ENCODE results near the gene KRTAP4-5. TPM values are rescaled to one million over a fixed set of nuclear protein-coding genes. Genes with fewer than 3 reads are reported as not detected.
"Not testable (repeated sequence)": the region's sequence is repeated elsewhere in the genome, so short reads cannot be mapped to it uniquely, and the experiment has no call there.

Gene KRTAP4-5
- total RNA-seq, 1 experiment from 2014 or later: not detected

DNA sequence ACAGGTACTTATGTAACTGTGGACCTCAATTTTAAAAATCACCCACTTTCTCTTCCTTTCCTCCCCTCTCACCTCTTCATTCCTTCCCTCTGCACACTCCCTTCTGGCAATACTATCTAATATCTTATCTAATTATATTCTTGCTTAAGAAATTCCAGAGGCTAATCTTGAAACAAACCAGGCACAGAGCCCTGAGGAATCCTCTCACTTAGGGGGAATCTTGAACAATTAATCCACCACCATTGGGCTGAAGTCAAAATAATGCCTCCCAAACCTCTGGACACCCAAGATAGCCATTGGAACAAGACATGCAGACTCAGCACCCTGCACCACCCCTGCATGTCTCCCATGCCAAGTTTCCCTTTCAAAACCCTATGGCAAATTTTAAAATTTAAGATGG lies 8.3 kb downstream of the KRTAP4-5 start:
- Histone ChIP-seq H3K4me2 (ENCODE audit: low read depth, low read length, poor library complexity, severe bottlenecking) (no peak overlapping the region), H3K9ac (ENCODE audit: low read length) (no peak overlapping the region), H2AFZ (ENCODE audit: low read length) (no peak overlapping the region), H3K27ac (ENCODE audit: low read length) (no peak overlapping the region), H3K4me1 (ENCODE audit: low read length) (no peaks in the 10 kb centered on the region), H3K9me3 (ENCODE audit: low read length) (peaks cover 3% of the 10 kb centered on the region; the same call in 1 of the 2 replicates), H3K27me3 (ENCODE audit: low read length) (no peaks in the 10 kb centered on the region), H3K79me2 (ENCODE audit: low read length) (no peaks in the 10 kb centered on the region), H3K9me2 (replicated peaks; ENCODE audit: insufficient read depth, low read length) (no peaks in the 10 kb centered on the region), H3K4me3 (ENCODE audit: low read length) (no peak overlapping the region), H4K20me1 (ENCODE audit: insufficient read depth, low read depth, low read length) (no peaks in the 10 kb centered on the region), H3K36me3 (ENCODE audit: insufficient read depth, low read length) (no peaks in the 10 kb centered on the region)
- no peak for DNase-seq

DNA sequence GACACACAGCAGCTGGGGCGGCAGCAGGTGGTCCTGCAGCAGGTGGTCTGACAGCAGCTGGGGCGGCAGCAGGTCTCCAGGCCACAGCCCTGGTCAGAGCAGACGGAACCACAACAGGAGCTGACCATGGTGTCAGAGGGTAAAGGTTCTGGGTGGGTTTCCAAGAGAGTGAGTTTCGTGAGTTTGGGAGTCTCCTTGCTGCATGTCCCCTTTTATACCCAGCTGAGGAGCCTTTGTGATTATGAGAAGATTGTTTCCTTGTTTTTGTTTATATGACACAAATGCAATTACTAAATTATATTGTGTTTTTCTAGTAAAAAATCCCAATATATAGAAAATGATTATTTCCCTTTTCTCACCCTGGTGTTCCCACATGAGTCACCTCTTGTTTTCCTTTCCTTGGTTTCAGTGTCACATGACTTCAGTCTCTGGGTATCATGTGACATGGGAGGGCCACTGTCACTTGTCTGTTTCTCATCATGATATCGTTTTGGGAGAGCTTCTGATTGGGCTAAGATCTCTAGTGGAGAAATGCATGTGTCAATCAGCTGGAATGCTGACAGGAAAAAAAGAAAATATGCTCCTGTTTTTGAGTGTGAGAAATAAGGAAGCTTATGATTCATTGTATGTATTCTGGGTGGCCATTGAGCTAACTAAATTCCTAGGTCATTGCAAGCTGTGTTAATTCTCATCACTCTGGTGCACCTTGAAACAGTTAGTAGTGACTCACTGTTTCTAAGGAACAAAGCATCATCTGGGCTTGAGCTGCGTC lies 9.1 kb downstream of the KRTAP4-5 start, which contains the start of gene KRTAP4-6:
KRTAP4-6 (minus strand) TSS at position 185 of the 772 bp plus-strand sequence; CDS start at position 128, 57 bp downstream.
- DNase-seq: no peak
- Histone ChIP-seq H3K9ac (ENCODE audit: low read length) (no peak within 1 kb of the TSS), H3K9me3 (ENCODE audit: low read length) (peaks cover 3% of the 10 kb centered on the region; the same call in 1 of the 2 replicates), H3K4me1 (ENCODE audit: low read length) (no peaks in the 10 kb centered on the region), H2AFZ (ENCODE audit: low read length) (no peak within 1 kb of the TSS), H3K27ac (ENCODE audit: low read length) (no peak within 1 kb of the TSS), H3K79me2 (ENCODE audit: low read length) (no peaks in the 10 kb centered on the region), H3K9me2 (replicated peaks; ENCODE audit: insufficient read depth, low read length) (no peaks in the 10 kb centered on the region), H3K36me3 (ENCODE audit: insufficient read depth, low read length) (no peaks in the 10 kb centered on the region), H3K4me3 (ENCODE audit: low read length) (no peak within 1 kb of the TSS), H3K27me3 (ENCODE audit: low read length) (no peaks in the 10 kb centered on the region), H3K4me2 (ENCODE audit: low read depth, low read length, poor library complexity, severe bottlenecking) (no peak within 1 kb of the TSS), H4K20me1 (ENCODE audit: insufficient read depth, low read depth, low read length) (no peaks in the 10 kb centered on the region)

DNA sequence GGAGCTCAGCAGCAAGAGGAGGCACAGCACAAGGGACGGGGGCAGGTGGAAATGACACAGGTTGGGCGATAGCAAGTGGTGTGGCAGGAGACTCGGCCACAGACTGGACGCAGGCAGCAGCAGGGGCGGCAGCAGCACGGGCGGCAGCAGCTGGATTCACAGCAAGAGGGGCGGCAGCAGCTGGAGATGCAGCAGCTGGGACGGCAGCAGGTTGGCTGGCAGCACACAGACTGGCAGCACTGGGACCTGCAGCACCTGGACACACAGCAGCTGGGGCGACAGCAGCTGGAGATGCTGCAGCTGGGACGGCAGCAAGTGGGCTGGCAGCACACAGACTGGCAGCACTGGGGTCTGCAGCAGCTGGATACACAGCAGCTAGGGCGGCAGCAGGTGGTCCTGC lies 9.8 kb downstream of the KRTAP4-5 start:
- not testable (repeated sequence) for H2AFZ ChIP-seq (ENCODE audit: low read length); H3K79me2 ChIP-seq (ENCODE audit: low read length); H3K4me1 ChIP-seq (ENCODE audit: low read length); DNase-seq; H3K4me2 ChIP-seq (ENCODE audit: low read depth, low read length, poor library complexity, severe bottlenecking); H3K4me3 ChIP-seq (ENCODE audit: low read length); H3K9me2 ChIP-seq (replicated peaks; ENCODE audit: insufficient read depth, low read length); H4K20me1 ChIP-seq (ENCODE audit: insufficient read depth, low read depth, low read length); H3K9ac ChIP-seq (ENCODE audit: low read length); H3K36me3 ChIP-seq (ENCODE audit: insufficient read depth, low read length); H3K9me3 ChIP-seq (ENCODE audit: low read length); H3K27ac ChIP-seq (ENCODE audit: low read length); H3K27me3 ChIP-seq (ENCODE audit: low read length)

DNA sequence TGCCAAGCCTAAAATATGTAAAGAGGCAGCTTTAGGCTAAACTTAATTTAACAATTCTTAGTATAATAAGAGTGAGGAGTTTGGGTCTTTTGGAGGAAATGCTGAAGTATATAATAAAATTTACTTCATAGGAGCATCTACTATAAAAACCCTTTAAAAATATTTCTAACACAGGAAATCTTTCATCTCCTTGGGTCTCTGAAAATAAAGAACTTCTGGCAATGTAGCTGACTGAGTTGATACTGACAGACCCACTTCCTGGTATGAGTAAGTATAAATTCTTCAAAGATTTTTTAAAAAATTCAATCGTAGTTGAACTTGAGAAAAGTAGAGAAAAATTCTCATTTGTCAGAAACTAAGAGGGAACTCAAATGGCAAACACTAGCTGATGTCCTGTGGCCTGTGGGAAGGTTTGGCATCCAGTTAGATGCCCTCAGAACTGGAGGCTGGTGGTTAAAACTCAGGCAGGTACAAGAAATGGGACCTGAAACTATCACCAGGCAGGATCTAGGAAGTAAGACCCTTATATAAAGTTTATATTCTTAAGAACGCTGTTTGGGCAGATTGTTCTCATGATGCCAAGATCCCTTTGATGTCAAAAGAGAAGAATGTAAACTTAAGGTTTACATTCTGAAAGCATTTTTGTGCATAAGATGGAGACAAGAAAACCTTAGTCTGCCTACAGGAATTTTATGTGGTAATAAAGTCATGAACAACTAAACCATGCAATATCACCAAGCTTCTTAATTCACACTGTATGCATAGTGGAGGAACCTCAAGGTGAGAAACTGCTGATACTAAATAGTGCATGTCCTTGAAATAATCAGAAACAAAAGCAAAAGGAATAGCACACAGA lies 15.5 kb downstream of the KRTAP4-5 start:
- Histone ChIP-seq H3K79me2 (ENCODE audit: low read length) (no peaks in the 10 kb centered on the region), H3K36me3 (ENCODE audit: insufficient read depth, low read length) (no peaks in the 10 kb centered on the region), H4K20me1 (ENCODE audit: insufficient read depth, low read depth, low read length) (no peaks in the 10 kb centered on the region), H3K4me1 (ENCODE audit: low read length) (no peaks in the 10 kb centered on the region), H3K27me3 (ENCODE audit: low read length) (no peaks in the 10 kb centered on the region), H3K9me2 (replicated peaks; ENCODE audit: insufficient read depth, low read length) (no peaks in the 10 kb centered on the region), H3K27ac (ENCODE audit: low read length) (no peak overlapping the region), H3K9me3 (ENCODE audit: low read length) (no peaks in the 10 kb centered on the region), H3K9ac (ENCODE audit: low read length) (no peak overlapping the region), H2AFZ (ENCODE audit: low read length) (no peak overlapping the region), H3K4me2 (ENCODE audit: low read depth, low read length, poor library complexity, severe bottlenecking) (no peak overlapping the region), H3K4me3 (ENCODE audit: low read length) (no peak overlapping the region)
- DNase-seq: no peak

DNA sequence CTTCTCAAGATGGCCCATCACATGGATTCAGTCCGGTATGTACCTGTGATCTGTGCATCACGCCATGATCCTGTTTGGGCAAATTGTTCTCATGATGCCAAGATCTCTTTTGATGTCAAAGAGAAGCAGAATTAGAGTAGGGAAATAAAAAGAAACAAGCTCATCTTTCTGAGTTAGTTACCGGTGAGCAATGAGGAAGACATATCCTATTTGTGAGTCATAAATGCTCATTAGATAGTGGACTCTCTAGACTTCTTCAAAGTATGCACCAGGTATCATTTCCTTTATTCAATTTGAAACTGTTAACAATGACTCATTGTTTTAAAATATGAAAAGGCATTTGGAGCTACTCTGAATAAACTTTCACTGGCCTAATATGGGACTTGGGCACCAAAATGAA lies 17.6 kb downstream of the KRTAP4-5 start:
- no peaks in the 10 kb centered on the region for H3K4me1 ChIP-seq (ENCODE audit: low read length)

DNA sequence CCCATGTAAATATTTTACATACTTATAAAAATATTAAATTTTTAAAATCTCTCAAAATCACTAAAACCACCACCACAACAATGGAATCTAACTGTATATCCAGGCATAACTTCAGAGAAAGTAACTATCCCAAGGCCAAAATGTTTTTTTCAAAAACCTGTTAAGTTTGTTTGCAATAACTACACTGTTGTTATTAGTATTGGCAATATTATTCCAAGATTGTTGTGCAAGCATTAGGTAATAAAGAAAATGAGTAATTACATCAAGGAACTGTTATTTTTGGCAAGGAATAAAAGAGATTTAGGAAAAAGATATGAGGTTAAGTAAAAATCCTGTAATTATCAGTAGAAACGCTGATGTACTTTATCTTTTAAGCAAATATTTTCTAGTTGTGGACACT lies 22.3 kb downstream of the KRTAP4-5 start:
- Histone ChIP-seq H3K36me3 (ENCODE audit: insufficient read depth, low read length) (no peaks in the 10 kb centered on the region), H3K9ac (ENCODE audit: low read length) (no peak overlapping the region), H3K4me1 (ENCODE audit: low read length) (no peaks in the 10 kb centered on the region), H4K20me1 (ENCODE audit: insufficient read depth, low read depth, low read length) (no peaks in the 10 kb centered on the region), H3K9me3 (ENCODE audit: low read length) (no peaks in the 10 kb centered on the region), H3K9me2 (replicated peaks; ENCODE audit: insufficient read depth, low read length) (no peaks in the 10 kb centered on the region), H3K4me2 (ENCODE audit: low read depth, low read length, poor library complexity, severe bottlenecking) (no peak overlapping the region), H3K27ac (ENCODE audit: low read length) (no peak overlapping the region), H3K27me3 (ENCODE audit: low read length) (no peaks in the 10 kb centered on the region), H3K4me3 (ENCODE audit: low read length) (no peak overlapping the region), H2AFZ (ENCODE audit: low read length) (no peak overlapping the region), H3K79me2 (ENCODE audit: low read length) (no peaks in the 10 kb centered on the region)
- no peak for DNase-seq

More for the DNA sequence above, 17.6 kb downstream of the KRTAP4-5 start:
- no peak overlapping the region for H2AFZ ChIP-seq (ENCODE audit: low read length)
- H3K9ac ChIP-seq (ENCODE audit: low read length): no peak overlapping the region
- H3K9me2 ChIP-seq (replicated peaks; ENCODE audit: insufficient read depth, low read length): no peaks in the 10 kb centered on the region
- no peak for DNase-seq
- no peak overlapping the region for H3K27ac ChIP-seq (ENCODE audit: low read length)
- no peak overlapping the region for H3K4me3 ChIP-seq (ENCODE audit: low read length)
- H3K36me3 ChIP-seq (ENCODE audit: insufficient read depth, low read length): no peaks in the 10 kb centered on the region
- no peak overlapping the region for H3K4me2 ChIP-seq (ENCODE audit: low read depth, low read length, poor library complexity, severe bottlenecking)
- no peaks in the 10 kb centered on the region for H3K27me3 ChIP-seq (ENCODE audit: low read length)
- no peaks in the 10 kb centered on the region for H3K79me2 ChIP-seq (ENCODE audit: low read length)
- no peaks in the 10 kb centered on the region for H4K20me1 ChIP-seq (ENCODE audit: insufficient read depth, low read depth, low read length)
- H3K9me3 ChIP-seq (ENCODE audit: low read length): no peaks in the 10 kb centered on the region

DNA sequence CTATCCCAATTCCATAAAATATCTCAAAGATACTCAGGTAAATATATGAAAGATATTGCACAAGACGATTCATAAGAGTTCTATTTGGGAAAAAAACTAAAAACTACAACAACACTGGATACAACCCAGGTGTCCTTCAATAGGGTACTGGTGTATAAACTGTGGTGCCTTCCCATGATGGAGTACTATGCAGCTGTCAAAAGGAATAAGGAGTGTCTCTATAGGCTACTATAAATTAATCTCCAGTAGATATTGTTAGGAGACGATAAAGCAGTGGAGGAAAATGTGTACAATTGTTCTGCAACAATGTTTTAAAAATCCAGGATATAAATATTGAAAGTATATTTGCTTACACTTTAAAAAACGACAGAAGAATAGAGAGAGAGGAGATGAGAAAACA lies 23.2 kb downstream of the KRTAP4-5 start:
- Histone ChIP-seq H3K4me1 (ENCODE audit: low read length) (no peaks in the 10 kb centered on the region), H3K9me2 (replicated peaks; ENCODE audit: insufficient read depth, low read length) (no peaks in the 10 kb centered on the region), H4K20me1 (ENCODE audit: insufficient read depth, low read depth, low read length) (no peaks in the 10 kb centered on the region), H3K79me2 (ENCODE audit: low read length) (no peaks in the 10 kb centered on the region), H3K36me3 (ENCODE audit: insufficient read depth, low read length) (no peaks in the 10 kb centered on the region), H3K27ac (ENCODE audit: low read length) (no peak overlapping the region), H2AFZ (ENCODE audit: low read length) (no peak overlapping the region), H3K4me2 (ENCODE audit: low read depth, low read length, poor library complexity, severe bottlenecking) (no peak overlapping the region), H3K27me3 (ENCODE audit: low read length) (no peaks in the 10 kb centered on the region), H3K9ac (ENCODE audit: low read length) (no peak overlapping the region), H3K9me3 (ENCODE audit: low read length) (no peaks in the 10 kb centered on the region), H3K4me3 (ENCODE audit: low read length) (no peak overlapping the region)
- DNase-seq: no peak

DNA sequence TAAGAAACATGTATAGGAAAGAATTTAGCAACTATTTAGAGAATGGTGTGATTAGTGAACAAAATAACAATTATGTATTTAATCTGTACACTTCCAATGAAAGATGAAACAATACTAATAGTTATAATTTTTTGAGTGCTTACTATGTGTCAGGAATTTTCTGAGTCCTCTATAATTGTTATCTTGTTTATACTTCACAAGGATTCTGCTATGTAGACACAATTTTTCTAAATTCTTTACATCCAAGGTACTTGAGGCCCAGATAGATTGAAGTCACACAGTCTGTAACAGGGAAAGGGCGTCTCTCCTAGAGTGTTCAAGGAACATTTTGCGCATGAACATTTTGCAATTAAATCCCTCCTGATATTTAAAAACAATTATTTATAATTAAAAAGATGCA lies 24.6 kb downstream of the KRTAP4-5 start:
- no peaks in the 10 kb centered on the region for H3K36me3 ChIP-seq (ENCODE audit: insufficient read depth, low read length)
- peaks cover 5% of the 10 kb centered on the region for H3K4me1 ChIP-seq (ENCODE audit: low read length)
- H2AFZ ChIP-seq (ENCODE audit: low read length): no peak overlapping the region
- no peak overlapping the region for H3K9ac ChIP-seq (ENCODE audit: low read length)
- no peaks in the 10 kb centered on the region for H3K9me2 ChIP-seq (replicated peaks; ENCODE audit: insufficient read depth, low read length)
- H3K79me2 ChIP-seq (ENCODE audit: low read length): no peaks in the 10 kb centered on the region
- DNase-seq: no peak
- H4K20me1 ChIP-seq (ENCODE audit: insufficient read depth, low read depth, low read length): no peaks in the 10 kb centered on the region
- no peaks in the 10 kb centered on the region for H3K9me3 ChIP-seq (ENCODE audit: low read length)
- no peak overlapping the region for H3K4me3 ChIP-seq (ENCODE audit: low read length)
- H3K27ac ChIP-seq (ENCODE audit: low read length): no peak overlapping the region
- H3K4me2 ChIP-seq (ENCODE audit: low read depth, low read length, poor library complexity, severe bottlenecking): no peak overlapping the region
- no peaks in the 10 kb centered on the region for H3K27me3 ChIP-seq (ENCODE audit: low read length)

Measured in Karpas-422 (cell line).